Measurements from ENCODE around the gene SIRPB1.
"Not testable (repeated sequence)": the region's sequence is repeated elsewhere in the genome, so short reads cannot be mapped to it uniquely, and the experiment has no call there.

SIRPB1 gene

DNA sequence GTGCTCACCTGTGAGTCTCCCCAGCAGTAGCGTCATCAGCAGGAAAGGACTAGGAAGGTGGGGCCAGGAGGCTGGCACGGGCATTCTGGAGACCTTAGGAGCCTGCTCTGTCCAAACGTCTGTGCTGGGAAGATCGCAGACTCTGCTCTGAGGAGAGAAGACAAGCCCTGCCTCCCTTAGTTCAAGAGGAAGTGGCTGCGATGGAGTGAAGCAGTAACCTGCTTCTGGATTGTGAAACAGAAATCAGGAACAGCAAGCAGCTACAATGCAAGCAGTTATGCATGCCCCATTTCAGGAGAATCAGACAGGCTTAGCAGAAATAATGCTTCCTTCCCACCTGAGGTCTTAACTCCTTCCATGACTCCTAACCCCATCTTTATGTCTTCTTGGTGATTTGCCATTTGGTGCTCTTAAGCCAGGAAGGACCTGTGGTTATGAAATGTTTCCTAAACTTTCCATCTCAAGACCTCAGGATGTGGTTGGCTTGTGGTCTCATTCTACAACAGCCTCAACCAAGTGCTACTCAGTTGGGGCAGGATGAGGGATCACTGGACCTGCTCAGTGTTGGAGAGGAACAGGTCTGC is at the start of gene SIRPB1:
Gene SIRPB1, minus strand, starts transcription at position 149 of the 584 bp plus-strand sequence. Its CDS starts 65 bp downstream, at position 84.
- no peak for DNase-seq (ENCODE audit: extremely low read depth in 1 of 2, low read depth in 1 of 2)

DNA sequence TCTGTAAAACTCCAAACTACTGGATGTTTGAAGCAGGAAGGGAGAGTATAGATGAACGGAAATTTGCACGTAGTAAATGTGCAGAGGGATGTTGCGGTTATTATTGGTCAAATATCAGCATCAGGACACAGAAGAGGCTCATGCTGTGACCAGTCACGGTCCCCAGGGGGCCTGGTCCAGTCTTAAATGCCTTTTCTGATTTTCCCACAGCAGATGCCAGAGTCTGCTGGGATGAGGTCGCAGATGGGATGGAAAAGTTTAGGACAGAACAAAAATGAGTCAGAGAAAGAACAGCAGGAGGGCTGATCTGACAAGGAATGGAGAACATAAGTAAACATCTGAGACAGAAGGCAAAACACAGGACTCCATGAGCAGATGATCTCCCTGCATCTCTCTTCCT is 49.5 kb upstream of the SIRPB1 start:
- no peak for DNase-seq (ENCODE audit: extremely low read depth in 1 of 2, low read depth in 1 of 2)

DNA sequence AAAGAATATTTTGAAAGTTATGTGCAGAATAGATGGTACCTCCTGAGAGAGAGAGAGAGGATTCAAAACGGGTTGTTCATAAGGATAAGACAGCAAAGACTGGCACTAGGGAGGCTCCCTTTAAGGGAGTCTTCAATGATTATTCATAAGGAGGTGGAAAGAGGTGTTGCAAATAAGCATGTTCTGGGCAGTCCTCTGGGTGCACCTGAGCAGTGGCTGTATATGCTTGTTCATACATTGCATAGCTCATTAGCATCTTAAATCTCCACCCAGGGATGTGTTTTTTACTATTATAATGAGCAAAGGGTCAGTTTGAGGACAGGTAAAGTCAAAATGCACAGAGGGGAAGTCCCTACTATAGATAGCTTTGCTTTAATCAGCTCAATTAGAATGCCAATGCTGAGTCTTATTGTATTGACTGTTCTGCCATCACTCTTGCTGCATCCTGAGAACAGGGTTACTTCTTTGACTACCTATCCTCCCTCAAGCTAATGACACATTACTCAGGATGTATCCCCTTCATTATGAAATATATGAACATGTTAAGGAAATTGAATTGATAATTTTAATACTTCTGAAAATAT is 47.8 kb upstream of the SIRPB1 start:
- DNase-seq (ENCODE audit: extremely low read depth in 1 of 2, low read depth in 1 of 2) = no peak

DNA sequence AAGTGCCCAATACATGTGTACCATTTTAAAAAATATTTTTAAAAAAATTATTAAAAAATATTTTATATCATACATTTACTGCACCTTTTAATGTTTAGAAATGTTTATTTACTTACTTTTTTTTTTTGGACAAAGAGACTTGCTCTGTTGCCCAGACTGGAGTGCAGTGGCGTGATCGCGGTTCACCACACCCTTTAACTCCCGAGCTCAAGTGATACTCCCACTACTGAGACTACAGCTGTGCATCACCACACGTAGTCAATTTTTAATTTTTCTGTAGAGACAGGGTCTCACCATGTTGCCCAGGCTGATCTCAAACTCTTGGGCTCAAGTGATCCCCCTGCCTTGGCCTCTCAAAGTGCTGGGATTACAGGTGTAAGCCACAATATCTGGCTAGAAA is 47.0 kb upstream of the SIRPB1 start:
- DNase-seq (ENCODE audit: extremely low read depth in 1 of 2, low read depth in 1 of 2) = no peak

- no peak for DNase-seq (ENCODE audit: extremely low read depth in 1 of 2, low read depth in 1 of 2)
These were observed 45.5 kb upstream of the SIRPB1 start for GRCh38 chr20:1665345-1665744.

GRCh38 chr20:1664911-1665310 is 45.1 kb upstream of the SIRPB1 start:
- peak in 1 of 2 donors; percentile 30 for DNase-seq (ENCODE audit: extremely low read depth in 1 of 2, low read depth in 1 of 2)

GRCh38 chr20:1663917-1664316 is 44.1 kb upstream of the SIRPB1 start:
- DNase-seq (ENCODE audit: extremely low read depth in 1 of 2, low read depth in 1 of 2) = no peak

GRCh38 chr20:1661542-1662299 is 41.9 kb upstream of the SIRPB1 start:
- DNase-seq (ENCODE audit: extremely low read depth in 1 of 2, low read depth in 1 of 2) = no peak

GRCh38 chr20:1660246-1660645 is 40.4 kb upstream of the SIRPB1 start:
- no peak for DNase-seq (ENCODE audit: extremely low read depth in 1 of 2, low read depth in 1 of 2)

- DNase-seq (ENCODE audit: extremely low read depth in 1 of 2, low read depth in 1 of 2) = no peak
These were observed 37.9 kb upstream of the SIRPB1 start, which contains the start of gene SIRPG for GRCh38 chr20:1657556-1658334. SIRPG (minus strand) TSS chr20:1657779; CDS start chr20:1657714, 65 bp downstream.

DNA sequence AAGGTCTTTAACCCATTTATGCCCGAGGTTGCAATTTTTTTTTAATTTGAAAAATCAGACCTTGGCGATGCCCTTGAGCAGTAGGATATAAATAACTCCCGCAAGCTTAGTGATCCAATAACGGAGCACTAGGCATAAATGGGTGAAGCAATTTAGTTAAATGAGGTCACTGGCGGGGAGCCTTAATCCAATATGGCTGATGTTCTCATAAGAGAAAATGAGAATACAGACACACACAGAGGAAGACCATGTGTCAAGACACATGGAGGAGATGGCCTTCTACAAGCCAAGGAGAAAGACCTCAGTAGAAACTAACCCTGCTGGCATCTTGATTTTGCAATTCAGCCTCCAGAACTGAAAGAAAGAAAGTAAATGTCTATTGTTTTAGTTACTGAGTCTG is 37.0 kb upstream of the SIRPB1 start:
- DNase-seq (ENCODE audit: extremely low read depth in 1 of 2, low read depth in 1 of 2) = no peak

- no peak for DNase-seq (ENCODE audit: extremely low read depth in 1 of 2, low read depth in 1 of 2)
These were observed 35.2 kb upstream of the SIRPB1 start for GRCh38 chr20:1654996-1655395.

GRCh38 chr20:1652960-1653359 is 33.2 kb upstream of the SIRPB1 start:
- no peak for DNase-seq (ENCODE audit: extremely low read depth in 1 of 2, low read depth in 1 of 2)

DNA sequence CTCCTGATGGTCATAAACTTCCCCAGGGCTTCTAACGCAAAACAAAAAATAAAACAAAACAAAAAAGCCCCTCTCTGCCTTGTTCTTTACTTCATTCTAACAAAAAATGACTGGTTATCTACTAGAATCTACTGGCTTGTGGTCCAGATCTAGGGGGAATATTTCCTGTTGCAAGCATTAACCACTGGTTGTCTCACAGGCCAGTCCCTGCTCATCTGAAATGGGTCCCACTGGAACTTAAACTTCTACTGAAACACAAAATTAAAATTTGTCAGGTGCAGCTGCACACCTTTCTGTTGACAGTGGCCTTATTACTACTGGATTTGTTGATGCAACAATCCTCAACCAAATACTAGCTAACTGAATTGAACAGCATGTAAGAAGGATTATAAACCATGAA is 32.3 kb upstream of the SIRPB1 start:
- no peak for DNase-seq (ENCODE audit: extremely low read depth in 1 of 2, low read depth in 1 of 2)

DNA sequence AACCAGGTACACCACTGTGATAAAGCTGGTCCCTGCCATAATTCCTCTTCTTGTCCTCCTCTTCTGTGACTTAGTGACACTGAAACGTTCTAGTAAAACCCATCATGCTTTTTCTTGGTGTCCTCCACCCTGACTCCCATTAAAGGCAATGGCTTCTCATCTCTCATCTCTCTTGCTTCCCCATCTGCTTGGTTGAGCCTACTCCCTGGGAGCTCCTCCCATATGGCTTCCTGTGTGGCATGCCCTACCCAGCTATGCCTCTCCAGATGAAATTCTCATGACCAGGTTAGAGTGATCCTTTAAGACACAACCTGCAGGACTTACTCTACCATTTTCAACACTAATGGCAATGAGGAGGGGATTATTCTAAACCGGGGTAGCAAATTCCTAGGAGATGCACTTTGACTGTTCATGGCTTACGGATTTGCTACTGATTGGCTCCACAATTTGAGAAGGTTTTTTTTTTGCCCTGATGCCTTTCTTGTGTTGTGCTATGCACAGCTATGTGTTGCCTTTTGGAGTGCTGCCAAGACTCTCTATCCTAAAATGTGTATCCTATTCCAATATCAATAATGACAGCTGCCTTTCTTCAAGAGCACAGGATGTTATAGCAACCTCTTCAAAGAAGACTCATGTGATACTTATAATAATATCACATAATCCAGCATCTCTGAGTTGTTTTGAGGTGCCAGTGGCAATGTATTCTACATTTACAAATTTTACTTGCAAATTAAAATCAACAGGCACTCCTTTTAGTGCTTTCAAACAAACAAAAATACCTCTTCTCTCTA is 31.7 kb upstream of the SIRPB1 start:
- no peak for DNase-seq (ENCODE audit: extremely low read depth in 1 of 2, low read depth in 1 of 2)

GRCh38 chr20:1648101-1648500 is 28.3 kb upstream of the SIRPB1 start:
- no peak for DNase-seq (ENCODE audit: extremely low read depth in 1 of 2, low read depth in 1 of 2)

DNA sequence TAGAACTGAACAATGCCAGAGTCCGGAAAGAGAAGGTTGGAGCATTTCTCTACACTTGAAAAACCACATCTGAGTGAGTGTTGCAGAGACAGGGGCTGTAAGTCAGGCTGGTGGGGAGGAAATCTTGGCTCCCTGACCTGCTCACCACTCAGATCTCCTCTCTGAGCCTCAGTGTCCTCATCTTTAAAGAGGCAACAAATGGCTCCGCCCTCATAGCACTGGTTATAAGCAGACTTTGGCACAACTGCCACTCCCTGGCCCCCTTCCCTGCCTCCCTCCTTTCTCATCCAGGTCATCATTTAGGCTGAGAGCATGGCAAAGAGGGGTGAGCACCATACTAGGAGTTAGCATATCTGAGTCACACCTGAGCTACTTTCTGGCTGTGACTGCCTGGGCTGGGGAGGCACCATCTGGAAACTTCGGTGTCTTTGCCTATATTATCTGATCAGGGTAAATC is 27.2 kb upstream of the SIRPB1 start:
- DNase-seq (ENCODE audit: extremely low read depth in 1 of 2, low read depth in 1 of 2) = no peak

DNA sequence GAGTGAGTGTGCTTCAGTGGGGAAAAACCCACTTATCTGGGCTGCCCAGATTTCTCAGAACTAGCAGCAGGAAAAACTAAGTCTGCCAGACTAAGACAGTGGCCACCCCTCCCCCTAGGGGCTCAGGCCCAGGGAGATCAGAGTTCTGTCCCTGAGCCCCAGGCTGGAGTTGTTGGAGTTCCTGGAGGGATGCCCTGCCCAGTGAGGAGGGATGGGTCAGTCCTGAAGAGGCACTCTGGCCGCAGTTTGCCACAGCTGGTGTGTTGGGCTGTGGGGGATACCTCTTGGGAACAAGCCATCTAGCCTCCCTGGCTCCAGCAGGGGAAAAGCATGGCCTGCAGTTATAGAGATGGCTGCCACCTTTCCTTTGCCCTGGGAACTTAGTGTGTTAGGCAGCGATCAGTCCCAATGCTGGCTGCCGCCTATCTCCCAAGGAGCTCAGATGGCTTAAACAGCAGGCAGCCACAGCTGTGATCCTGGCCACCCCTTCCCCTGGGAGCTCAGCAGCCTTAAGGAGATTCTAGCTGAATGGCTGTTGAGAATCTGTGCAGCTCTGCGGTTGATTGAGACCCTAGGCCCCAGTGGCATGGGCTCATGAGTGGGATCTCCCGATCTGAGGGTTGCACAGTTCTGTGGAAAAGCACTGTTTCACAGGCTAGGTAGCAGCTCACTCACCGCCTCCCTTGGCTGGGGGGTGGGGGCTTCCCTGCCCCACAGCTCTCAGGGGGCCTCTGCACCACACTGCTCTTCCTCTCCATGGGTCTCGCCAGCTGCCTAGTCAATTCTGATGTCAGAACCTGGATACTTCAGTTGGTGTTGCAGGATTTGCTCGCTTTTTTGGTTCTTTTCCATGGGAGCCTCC is 24.5 kb upstream of the SIRPB1 start:
- no peak for DNase-seq (ENCODE audit: extremely low read depth in 1 of 2, low read depth in 1 of 2)

- DNase-seq (ENCODE audit: extremely low read depth in 1 of 2, low read depth in 1 of 2) = not testable (repeated sequence)
These were observed 18.8 kb upstream of the SIRPB1 start for GRCh38 chr20:1638643-1639042.

- DNase-seq (ENCODE audit: extremely low read depth in 1 of 2, low read depth in 1 of 2) = no peak
These were observed 17.9 kb upstream of the SIRPB1 start for GRCh38 chr20:1637755-1638154.
